Measurements from ENCODE around the gene SCAP.

- TF ChIP-seq POLR2A (IDR thresholded peaks at IDR 0.05; ENCODE audit: low read depth, low read length): no peak
- no peak for TF ChIP-seq CTCF (conservative IDR thresholded peaks at IDR 0.05; ENCODE audit: low read depth, low read length)
- TF ChIP-seq MAFK (IDR thresholded peaks at IDR 0.05; ENCODE audit: low read depth, low read length): no peak
- no peak for TF ChIP-seq USF2 (IDR thresholded peaks at IDR 0.05; ENCODE audit: low read depth, low read length)
- TF ChIP-seq RCOR1 (IDR thresholded peaks at IDR 0.05; ENCODE audit: insufficient replicate concordance, low read length): no peak
- no peak for TF ChIP-seq CEBPB (IDR thresholded peaks at IDR 0.05; ENCODE audit: low read depth, low read length)
- TF ChIP-seq SMC3 (IDR thresholded peaks at IDR 0.05; ENCODE audit: low read depth, low read length): no peak
These were observed 51.0 kb downstream of the SCAP start for GRCh38 chr3:47424434-47425382.

Data from IMR-90 (cell line).